Esophagus (tissue), 2 donors: ENCODE measurements around the gene RPH3AL. TPM values are rescaled to one million over a fixed set of nuclear protein-coding genes. Genes with fewer than 3 reads are reported as not detected.

Source experiments
- H3K27ac ChIP-seq, 2 donors: one replicate each; pipeline ENCODE4 v1.5.1; 2013; ENCODE audit warnings: low read depth in 2 of 2, mild to moderate bottlenecking in 2 of 2, inconsistent platforms in 1 of 2, low read length in 1 of 2, moderate library complexity in 1 of 2
- H3K27me3 ChIP-seq, 2 donors: one replicate each; pipeline ENCODE4 v1.6.1; 2013; ENCODE audit warnings: low read length in 2 of 2, control low read depth in 1 of 2, mild to moderate bottlenecking in 1 of 2; ENCODE audit not compliant: insufficient read depth in 2 of 2, control insufficient read depth in 1 of 2
- H3K36me3 ChIP-seq, 2 donors: one replicate each; pipeline ENCODE4 v1.6.1; 2013; ENCODE audit warnings: low read length in 1 of 2; ENCODE audit not compliant: control insufficient read depth in 2 of 2, insufficient read depth in 2 of 2
- H3K4me1 ChIP-seq, 2 donors: one replicate each; pipeline ENCODE4 v1.6.1; 2013; ENCODE audit warnings: low read length in 1 of 2; ENCODE audit not compliant: control insufficient read depth in 2 of 2, insufficient read depth in 2 of 2
- H3K4me3 ChIP-seq, 2 donors: one replicate each; pipeline ENCODE4 v1.5.1; 2013; ENCODE audit warnings: low read length in 2 of 2, mild to moderate bottlenecking in 2 of 2, low read depth in 1 of 2, moderate library complexity in 1 of 2
- H3K9me3 ChIP-seq, 2 donors: one replicate each; pipeline ENCODE4 v1.6.1; 2013; ENCODE audit warnings: mild to moderate bottlenecking in 2 of 2, low read depth in 1 of 2, low read length in 1 of 2, moderate library complexity in 1 of 2; ENCODE audit not compliant: control insufficient read depth in 2 of 2, insufficient read depth in 1 of 2
- WGBS, 2 donors: extraction: QIAGEN DNeasy Blood & Tissue Kit; methylation state at CpG; one replicate each; pipeline ENCODE4 v1.1.7; 2013; 5-methylcytosine and 5-hydroxymethylcytosine counted together
- polyA plus RNA-seq, 2 donors: library from polyadenylated mRNA; stranded (reverse); fragments of 200-250 nt; gene quantifications; one replicate each; pipeline ENCODE4 v1.2.3, GENCODE V29; 2013
- donor health status: healthy with polysubstance abuse.
- donor health status: Bipolar disorder and iron deficiency.

Gene RPH3AL
- polyA plus RNA-seq, 2 donors, result 3.2 to 6.1 TPM

- 75 to 78% methylated on average over 15 of the region's 15 CpGs for WGBS, 2 donors
- Histone ChIP-seq H3K27ac (peak overlapping the region in 1 of 2 donors; percentile 14), H3K36me3 (peaks cover 0 to 3% of the 10 kb centered on the region in 2 donors), H3K9me3 (no peaks in the 10 kb centered on the region), H3K4me3 (no peak overlapping the region), H3K4me1 (no peaks in the 10 kb centered on the region), H3K27me3 (no peaks in the 10 kb centered on the region)
These were observed 92.4 kb downstream of the RPH3AL start for GRCh38 chr17:260031-260791.

DNA sequence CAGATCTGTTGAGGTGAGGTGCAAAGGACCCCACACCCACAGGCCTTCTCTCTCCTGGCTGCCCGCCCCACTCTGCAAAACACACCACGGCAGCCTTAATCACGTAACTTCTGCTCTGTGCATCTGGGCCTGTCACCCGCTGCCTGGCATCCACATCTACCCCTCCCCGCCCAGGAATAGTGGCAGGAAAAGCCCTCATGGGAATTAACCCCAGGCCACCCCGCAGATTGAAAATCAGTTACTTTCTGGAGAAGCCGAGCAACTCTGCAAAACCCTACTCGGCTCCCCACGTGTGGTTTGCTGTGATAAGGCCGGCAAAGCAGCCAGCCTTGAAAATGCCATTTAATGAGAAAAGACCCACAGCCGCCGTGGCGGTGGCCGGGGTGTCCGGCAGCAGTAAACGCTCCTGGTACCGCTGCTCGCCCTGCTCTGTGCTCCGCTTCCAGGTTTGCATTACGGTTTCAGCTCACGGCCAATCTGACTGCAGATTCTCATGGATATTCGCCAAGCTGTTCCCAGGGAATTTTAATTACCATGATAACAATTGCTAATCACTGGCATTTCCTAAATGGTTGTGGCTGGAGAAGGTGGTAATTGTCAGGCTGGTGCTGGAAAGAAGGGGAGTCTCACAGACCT, 93.1 kb downstream of the RPH3AL start:
- Histone ChIP-seq H3K4me1 (no peaks in the 10 kb centered on the region), H3K4me3 (no peak overlapping the region), H3K27ac (no peak overlapping the region), H3K27me3 (no peaks in the 10 kb centered on the region), H3K36me3 (peaks cover 0 to 3% of the 10 kb centered on the region in 2 donors), H3K9me3 (no peaks in the 10 kb centered on the region)
- WGBS, 2 donors, result 69 to 77% methylated on average over 22 of the region's 22 CpGs

- Histone ChIP-seq H3K36me3 (peaks cover 0 to 3% of the 10 kb centered on the region in 2 donors), H3K27ac (no peak overlapping the region), H3K4me1 (no peaks in the 10 kb centered on the region), H3K9me3 (no peaks in the 10 kb centered on the region), H3K4me3 (no peak overlapping the region), H3K27me3 (no peaks in the 10 kb centered on the region)
- 96 to 98% methylated on average over 12 of the region's 12 CpGs for WGBS, 2 donors
These were observed 93.7 kb downstream of the RPH3AL start for GRCh38 chr17:258906-259305.

- Histone ChIP-seq H3K36me3 (peaks cover 0 to 3% of the 10 kb centered on the region in 2 donors), H3K27me3 (no peaks in the 10 kb centered on the region), H3K9me3 (no peaks in the 10 kb centered on the region), H3K4me1 (no peaks in the 10 kb centered on the region), H3K4me3 (no peak overlapping the region), H3K27ac (no peak overlapping the region)
- WGBS, 2 donors, result 65 to 68% methylated on average over 23 of the region's 23 CpGs
These were observed 94.4 kb downstream of the RPH3AL start for GRCh38 chr17:258045-258734.

GRCh38 chr17:253091-253846, 99.3 kb downstream of the RPH3AL start:
- Histone ChIP-seq H3K36me3 (no peaks in the 10 kb centered on the region), H3K27me3 (no peaks in the 10 kb centered on the region), H3K9me3 (no peaks in the 10 kb centered on the region), H3K4me3 (no peak overlapping the region), H3K4me1 (no peaks in the 10 kb centered on the region), H3K27ac (no peak overlapping the region)
- 83 to 86% methylated on average over 22 to 23 of the region's 29 CpGs for WGBS, 2 donors

DNA sequence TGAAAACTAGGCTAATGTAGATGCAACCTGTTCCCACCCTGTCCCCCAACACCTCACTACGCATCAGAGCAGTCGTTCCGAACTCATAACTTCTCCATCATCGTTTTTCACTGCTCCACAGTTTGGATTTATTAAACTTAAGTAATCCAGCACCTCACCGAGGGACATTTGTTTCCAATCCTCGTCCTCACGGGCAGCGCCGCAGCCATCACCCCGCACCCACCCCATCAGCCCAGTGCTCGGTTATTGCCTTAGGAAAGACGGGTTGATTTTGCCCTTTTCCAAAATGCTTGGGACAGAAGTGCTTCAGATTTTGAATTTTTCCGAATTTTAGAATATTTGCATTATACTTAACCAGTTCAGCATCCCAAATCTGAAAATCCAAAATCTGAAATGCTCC, 100.2 kb downstream of the RPH3AL start:
- Histone ChIP-seq H3K27me3 (no peaks in the 10 kb centered on the region), H3K9me3 (no peaks in the 10 kb centered on the region), H3K27ac (no peak overlapping the region), H3K36me3 (no peaks in the 10 kb centered on the region), H3K4me1 (peaks cover 0 to 3% of the 10 kb centered on the region in 2 donors), H3K4me3 (no peak overlapping the region)
- 90 to 94% methylated on average over 13 of the region's 13 CpGs for WGBS, 2 donors

GRCh38 chr17:251531-251930, 101.1 kb downstream of the RPH3AL start:
- H3K27ac ChIP-seq, result no peak overlapping the region

DNA sequence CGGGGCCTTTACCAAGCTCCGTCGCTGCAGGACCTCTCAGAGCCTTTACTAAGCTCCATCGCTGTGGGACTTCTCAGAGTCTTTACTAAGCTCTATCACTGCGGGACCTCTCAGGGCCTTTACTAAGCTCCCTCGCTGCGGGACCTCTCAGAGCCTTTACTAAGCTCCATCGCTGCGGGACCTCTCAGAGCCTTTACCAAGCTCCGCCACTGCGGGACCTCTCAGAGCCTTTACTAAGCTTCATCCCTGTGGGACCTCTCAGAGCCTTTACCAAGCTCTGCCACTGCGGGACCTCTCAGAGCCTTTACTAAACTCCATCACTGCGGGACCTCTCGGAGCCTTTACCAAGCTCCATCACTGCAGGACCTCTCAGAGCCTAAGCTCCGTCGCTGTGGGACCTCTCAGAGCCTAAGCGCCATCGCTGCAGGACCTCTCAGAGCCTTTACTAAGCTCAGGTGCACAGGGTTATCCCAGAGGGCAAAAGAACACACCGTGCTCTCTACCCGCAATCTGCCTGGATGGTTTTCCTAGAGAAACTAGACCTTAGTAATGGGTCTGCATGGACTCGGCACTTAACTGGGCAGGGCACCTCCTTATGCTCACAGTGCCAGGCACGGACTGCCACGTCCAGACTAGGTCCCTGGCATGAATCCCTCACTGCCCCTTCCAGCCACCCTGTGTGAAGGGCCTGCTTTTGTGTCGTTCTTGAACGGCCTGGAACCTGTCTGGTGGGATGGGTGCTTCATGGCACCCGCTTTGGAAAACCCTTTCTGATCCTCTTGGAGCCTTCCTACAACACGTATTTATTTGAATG, 101.9 kb downstream of the RPH3AL start:
- H3K4me3 ChIP-seq, result no peak overlapping the region
- H3K9me3 ChIP-seq, result no peaks in the 10 kb centered on the region
- WGBS, 2 donors, result 91 to 93% methylated on average over 27 of the region's 27 CpGs

More at GRCh38 chr17:251531-251930, 101.1 kb downstream of the RPH3AL start:
- no peak overlapping the region for H3K4me3 ChIP-seq
- no peaks in the 10 kb centered on the region for H3K27me3 ChIP-seq
- peaks cover 0 to 4% of the 10 kb centered on the region in 2 donors for H3K36me3 ChIP-seq
- H3K4me1 ChIP-seq, result peaks cover 3% of the 10 kb centered on the region in 2 donors
- WGBS, 2 donors, result 90 to 94% methylated on average over 12 of the region's 12 CpGs
- H3K9me3 ChIP-seq, result no peaks in the 10 kb centered on the region

More for the DNA sequence above, 101.9 kb downstream of the RPH3AL start:
- no peak overlapping the region for H3K27ac ChIP-seq
- H3K27me3 ChIP-seq, result no peaks in the 10 kb centered on the region
- H3K4me1 ChIP-seq, result peaks cover 3% of the 10 kb centered on the region in 2 donors
- H3K36me3 ChIP-seq, result peaks cover 0 to 7% of the 10 kb centered on the region in 2 donors
